HCT116 (cell line): ENCODE data around the gene DPH6.

ENCODE experiments used
- EGR1 ChIP-seq: IDR thresholded peaks from 2 replicates; pipeline ENCODE4 v1.6.1; 2012; ENCODE audit warnings: low read depth
- ELF1 ChIP-seq: IDR thresholded peaks from 2 replicates; pipeline ENCODE4 v1.6.1; 2012; ENCODE audit warnings: low read depth, borderline replicate concordance
- EZH2 ChIP-seq: fragments of 200-600 bp; sonication (generic); IDR thresholded peaks from 2 replicates; pipeline ENCODE4 v1.6.1; 2017; ENCODE audit warnings: antibody characterized with exemption, mixed run types
- FOSL1 ChIP-seq: IDR thresholded peaks from 2 replicates; pipeline ENCODE4 v1.6.1; 2012; ENCODE audit warnings: low read depth
- JUND ChIP-seq: IDR thresholded peaks from 2 replicates; pipeline ENCODE4 v1.6.1; 2012
- POLR2A ChIP-seq: IDR thresholded peaks from 2 replicates; pipeline ENCODE4 v1.7.0; 2011; ENCODE audit warnings: borderline replicate concordance; ENCODE audit not compliant: insufficient read depth, insufficient read length; ENCODE audit errors: extremely low read depth
- POLR2AphosphoS5 ChIP-seq: IDR thresholded peaks from 2 replicates; pipeline ENCODE4 v1.6.1; 2011; ENCODE audit warnings: mild to moderate bottlenecking, low read depth, low read length, moderate library complexity
- RAD21 ChIP-seq: IDR thresholded peaks from 2 replicates; pipeline ENCODE4 v1.6.1; 2012; ENCODE audit warnings: low read depth, mild to moderate bottlenecking
- SIN3A ChIP-seq: IDR thresholded peaks from 2 replicates; pipeline ENCODE4 v1.6.1; 2012; ENCODE audit warnings: low read depth
- SP1 ChIP-seq: IDR thresholded peaks from 2 replicates; pipeline ENCODE4 v1.6.1; 2012; ENCODE audit warnings: low read depth
- YY1 ChIP-seq: IDR thresholded peaks from 2 replicates; pipeline ENCODE4 v1.6.1; 2011; ENCODE audit warnings: low read length, low read depth, moderate library complexity, mild to moderate bottlenecking; ENCODE audit not compliant: insufficient replicate concordance; ENCODE audit errors: extremely low read depth
- TF ChIP-seq, protein P1 (sequence below): IDR thresholded peaks from 2 replicates; pipeline ENCODE4 v1.6.1; 2012; ENCODE audit warnings: low read depth
- TF ChIP-seq, protein P2 (sequence below), 3 experiments: fragments of 200-600 bp in 1 of 3; sonication (generic) in 1 of 3; IDR thresholded peaks in 2 of 3; conservative IDR thresholded peaks in 1 of 3; 2 replicates each; pipeline ENCODE4 v1.5.1; 2012 to 2017; ENCODE audit warnings: low read depth in 2 of 3, low read length in 2 of 3, antibody characterized with exemption in 1 of 3, borderline replicate concordance in 1 of 3, control low read depth in 1 of 3, mild to moderate bottlenecking in 1 of 3, mixed read lengths in 1 of 3, mixed run types in 1 of 3, moderate library complexity in 1 of 3; ENCODE audit not compliant: insufficient read depth in 1 of 3
- TF ChIP-seq, protein P3 (sequence below): IDR thresholded peaks from 2 replicates; pipeline ENCODE4 v1.6.1; 2011; ENCODE audit warnings: mild to moderate bottlenecking, low read length, moderate library complexity; ENCODE audit not compliant: insufficient replicate concordance; ENCODE audit errors: extremely low read depth

- TF ChIP-seq EZH2 = no peak
- no peak for TF ChIP-seq POLR2A
- TF ChIP-seq POLR2AphosphoS5 = no peak
- TF ChIP-seq, protein P1, sequence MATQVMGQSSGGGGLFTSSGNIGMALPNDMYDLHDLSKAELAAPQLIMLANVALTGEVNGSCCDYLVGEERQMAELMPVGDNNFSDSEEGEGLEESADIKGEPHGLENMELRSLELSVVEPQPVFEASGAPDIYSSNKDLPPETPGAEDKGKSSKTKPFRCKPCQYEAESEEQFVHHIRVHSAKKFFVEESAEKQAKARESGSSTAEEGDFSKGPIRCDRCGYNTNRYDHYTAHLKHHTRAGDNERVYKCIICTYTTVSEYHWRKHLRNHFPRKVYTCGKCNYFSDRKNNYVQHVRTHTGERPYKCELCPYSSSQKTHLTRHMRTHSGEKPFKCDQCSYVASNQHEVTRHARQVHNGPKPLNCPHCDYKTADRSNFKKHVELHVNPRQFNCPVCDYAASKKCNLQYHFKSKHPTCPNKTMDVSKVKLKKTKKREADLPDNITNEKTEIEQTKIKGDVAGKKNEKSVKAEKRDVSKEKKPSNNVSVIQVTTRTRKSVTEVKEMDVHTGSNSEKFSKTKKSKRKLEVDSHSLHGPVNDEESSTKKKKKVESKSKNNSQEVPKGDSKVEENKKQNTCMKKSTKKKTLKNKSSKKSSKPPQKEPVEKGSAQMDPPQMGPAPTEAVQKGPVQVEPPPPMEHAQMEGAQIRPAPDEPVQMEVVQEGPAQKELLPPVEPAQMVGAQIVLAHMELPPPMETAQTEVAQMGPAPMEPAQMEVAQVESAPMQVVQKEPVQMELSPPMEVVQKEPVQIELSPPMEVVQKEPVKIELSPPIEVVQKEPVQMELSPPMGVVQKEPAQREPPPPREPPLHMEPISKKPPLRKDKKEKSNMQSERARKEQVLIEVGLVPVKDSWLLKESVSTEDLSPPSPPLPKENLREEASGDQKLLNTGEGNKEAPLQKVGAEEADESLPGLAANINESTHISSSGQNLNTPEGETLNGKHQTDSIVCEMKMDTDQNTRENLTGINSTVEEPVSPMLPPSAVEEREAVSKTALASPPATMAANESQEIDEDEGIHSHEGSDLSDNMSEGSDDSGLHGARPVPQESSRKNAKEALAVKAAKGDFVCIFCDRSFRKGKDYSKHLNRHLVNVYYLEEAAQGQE = no peak
- TF ChIP-seq YY1 = no peak
- no peak for TF ChIP-seq JUND
- TF ChIP-seq, protein P2, sequence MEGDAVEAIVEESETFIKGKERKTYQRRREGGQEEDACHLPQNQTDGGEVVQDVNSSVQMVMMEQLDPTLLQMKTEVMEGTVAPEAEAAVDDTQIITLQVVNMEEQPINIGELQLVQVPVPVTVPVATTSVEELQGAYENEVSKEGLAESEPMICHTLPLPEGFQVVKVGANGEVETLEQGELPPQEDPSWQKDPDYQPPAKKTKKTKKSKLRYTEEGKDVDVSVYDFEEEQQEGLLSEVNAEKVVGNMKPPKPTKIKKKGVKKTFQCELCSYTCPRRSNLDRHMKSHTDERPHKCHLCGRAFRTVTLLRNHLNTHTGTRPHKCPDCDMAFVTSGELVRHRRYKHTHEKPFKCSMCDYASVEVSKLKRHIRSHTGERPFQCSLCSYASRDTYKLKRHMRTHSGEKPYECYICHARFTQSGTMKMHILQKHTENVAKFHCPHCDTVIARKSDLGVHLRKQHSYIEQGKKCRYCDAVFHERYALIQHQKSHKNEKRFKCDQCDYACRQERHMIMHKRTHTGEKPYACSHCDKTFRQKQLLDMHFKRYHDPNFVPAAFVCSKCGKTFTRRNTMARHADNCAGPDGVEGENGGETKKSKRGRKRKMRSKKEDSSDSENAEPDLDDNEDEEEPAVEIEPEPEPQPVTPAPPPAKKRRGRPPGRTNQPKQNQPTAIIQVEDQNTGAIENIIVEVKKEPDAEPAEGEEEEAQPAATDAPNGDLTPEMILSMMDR (IDR thresholded peaks at IDR 0.05 in 2 of 3, conservative IDR thresholded peaks at IDR 0.05 in 1 of 3; ENCODE audit: borderline replicate concordance in 1 of 3, insufficient read depth in 1 of 3, low read depth in 2 of 3, low read length in 2 of 3) = no peak
- TF ChIP-seq, protein P3, sequence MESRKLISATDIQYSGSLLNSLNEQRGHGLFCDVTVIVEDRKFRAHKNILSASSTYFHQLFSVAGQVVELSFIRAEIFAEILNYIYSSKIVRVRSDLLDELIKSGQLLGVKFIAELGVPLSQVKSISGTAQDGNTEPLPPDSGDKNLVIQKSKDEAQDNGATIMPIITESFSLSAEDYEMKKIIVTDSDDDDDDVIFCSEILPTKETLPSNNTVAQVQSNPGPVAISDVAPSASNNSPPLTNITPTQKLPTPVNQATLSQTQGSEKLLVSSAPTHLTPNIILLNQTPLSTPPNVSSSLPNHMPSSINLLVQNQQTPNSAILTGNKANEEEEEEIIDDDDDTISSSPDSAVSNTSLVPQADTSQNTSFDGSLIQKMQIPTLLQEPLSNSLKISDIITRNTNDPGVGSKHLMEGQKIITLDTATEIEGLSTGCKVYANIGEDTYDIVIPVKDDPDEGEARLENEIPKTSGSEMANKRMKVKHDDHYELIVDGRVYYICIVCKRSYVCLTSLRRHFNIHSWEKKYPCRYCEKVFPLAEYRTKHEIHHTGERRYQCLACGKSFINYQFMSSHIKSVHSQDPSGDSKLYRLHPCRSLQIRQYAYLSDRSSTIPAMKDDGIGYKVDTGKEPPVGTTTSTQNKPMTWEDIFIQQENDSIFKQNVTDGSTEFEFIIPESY = no peak
- no peak for TF ChIP-seq SP1
- no peak for TF ChIP-seq FOSL1
- no peak for TF ChIP-seq SIN3A
- no peak for TF ChIP-seq RAD21
- TF ChIP-seq ELF1 = no peak
- no peak for TF ChIP-seq EGR1
Measured at GRCh38 chr15:35471024-35471423, 74.9 kb downstream of the DPH6 start.
